HG02885 (cell line): ENCODE results near the gene ADGRA1.
"Not testable (repeated sequence)": the region's sequence is repeated elsewhere in the genome, so short reads cannot be mapped to it uniquely, and the experiment has no call there.

Experiments
- ATAC-seq: cut with Tn5 transposase; IDR thresholded peaks from one replicate; pipeline ENCODE4 v1.9.1; 2021; ENCODE audit warnings: mild to moderate bottlenecking; ENCODE audit not compliant: unreplicated experiment, poor library complexity

Gene ADGRA1

GRCh38 chr10:133053527-133054133, 34.1 kb upstream of the ADGRA1 start:
- ATAC-seq, result not testable (repeated sequence)

- ATAC-seq, result no peak
These were observed 32.3 kb upstream of the ADGRA1 start for GRCh38 chr10:133055470-133055869.

- no peak for ATAC-seq
These were observed 31.7 kb upstream of the ADGRA1 start for GRCh38 chr10:133056001-133056400.

DNA sequence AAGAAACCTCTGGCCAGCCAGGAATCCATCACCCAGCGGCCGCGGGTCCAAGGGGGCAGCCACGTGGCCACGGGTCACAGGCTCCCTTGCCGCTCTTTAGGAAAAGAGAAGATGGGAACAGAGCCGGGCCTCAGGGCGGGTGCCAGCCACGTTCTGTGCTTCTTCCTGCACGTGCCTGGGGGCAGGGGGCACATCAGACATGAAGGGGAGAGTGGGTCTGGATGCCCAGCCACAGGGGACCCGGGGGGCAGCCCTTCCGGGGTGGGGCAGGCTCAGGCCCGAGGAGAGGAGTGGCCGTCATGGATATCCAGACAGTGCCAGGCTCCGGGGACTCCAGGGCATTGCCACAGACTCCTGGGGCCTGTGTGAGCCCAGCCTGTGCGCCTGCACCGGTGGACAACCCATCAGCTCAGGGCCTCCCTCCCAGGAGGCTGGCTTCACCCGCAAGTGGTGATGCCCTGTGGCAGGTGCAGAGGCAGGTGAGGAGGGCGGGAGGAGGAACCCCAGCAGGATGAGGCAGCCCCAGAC, 31.0 kb upstream of the ADGRA1 start:
- ATAC-seq, result no peak

- no peak for ATAC-seq
These were observed 29.2 kb upstream of the ADGRA1 start for GRCh38 chr10:133058331-133059092.

DNA sequence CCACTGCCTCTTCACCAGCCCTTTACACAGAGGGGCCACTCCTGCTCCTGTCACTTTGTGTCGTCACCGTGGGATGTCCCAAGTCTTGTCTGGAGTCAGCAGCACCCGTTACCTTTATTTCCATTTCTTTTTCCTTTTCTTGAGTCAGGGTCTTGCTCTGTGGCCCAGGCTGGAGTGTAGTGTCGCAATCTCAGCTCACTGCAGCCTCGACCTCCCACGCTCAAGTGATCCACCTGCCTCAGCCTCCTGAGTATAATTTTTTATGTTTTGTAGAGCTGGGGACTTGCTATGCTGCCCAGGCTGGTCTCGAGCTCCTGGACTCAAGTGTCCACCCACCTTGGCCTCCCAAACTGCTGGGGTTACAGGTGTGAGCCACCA, 28.6 kb upstream of the ADGRA1 start:
- no peak for ATAC-seq

DNA sequence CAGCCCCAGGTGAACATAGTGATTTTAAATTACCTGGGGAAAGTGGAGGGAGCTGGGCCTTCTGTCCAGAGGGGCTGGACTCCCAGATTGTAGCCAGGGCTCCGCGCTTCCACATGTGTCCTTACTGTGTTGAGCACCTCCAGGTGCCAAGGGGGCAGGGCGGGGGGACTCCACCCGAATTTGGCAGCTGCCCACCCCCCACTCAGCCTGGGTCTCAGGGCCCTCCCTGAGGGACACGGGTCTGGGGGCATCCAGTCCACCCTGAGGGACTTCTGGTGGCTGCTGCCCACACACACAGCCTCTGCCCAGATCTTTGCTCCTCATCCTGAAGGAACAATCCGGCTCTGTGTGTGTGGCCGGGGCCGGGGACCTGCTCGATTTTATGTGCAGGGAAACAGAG, 28.2 kb upstream of the ADGRA1 start:
- no peak for ATAC-seq

DNA sequence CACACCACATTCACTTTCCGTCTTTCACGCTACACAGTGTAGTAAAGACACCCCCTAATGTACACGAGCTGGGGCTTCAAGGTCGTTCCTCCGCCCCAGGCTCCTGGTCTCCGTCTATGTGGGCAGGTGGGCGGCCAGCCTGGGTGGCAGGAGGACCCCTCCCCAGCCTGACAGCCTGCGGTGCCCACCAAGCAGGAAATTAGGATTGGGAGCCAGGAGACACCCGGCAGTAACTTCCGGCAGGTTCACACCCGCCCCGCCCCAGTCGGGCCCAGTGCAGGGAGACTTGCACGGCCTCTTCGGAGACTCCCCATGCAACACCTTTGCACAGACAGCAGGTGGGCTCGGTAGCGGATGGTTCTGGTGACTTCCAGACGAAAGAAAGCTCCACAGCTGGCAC, 27.7 kb upstream of the ADGRA1 start:
- no peak for ATAC-seq

- ATAC-seq, result no peak
These were observed 27.3 kb upstream of the ADGRA1 start for GRCh38 chr10:133060466-133060865.

DNA sequence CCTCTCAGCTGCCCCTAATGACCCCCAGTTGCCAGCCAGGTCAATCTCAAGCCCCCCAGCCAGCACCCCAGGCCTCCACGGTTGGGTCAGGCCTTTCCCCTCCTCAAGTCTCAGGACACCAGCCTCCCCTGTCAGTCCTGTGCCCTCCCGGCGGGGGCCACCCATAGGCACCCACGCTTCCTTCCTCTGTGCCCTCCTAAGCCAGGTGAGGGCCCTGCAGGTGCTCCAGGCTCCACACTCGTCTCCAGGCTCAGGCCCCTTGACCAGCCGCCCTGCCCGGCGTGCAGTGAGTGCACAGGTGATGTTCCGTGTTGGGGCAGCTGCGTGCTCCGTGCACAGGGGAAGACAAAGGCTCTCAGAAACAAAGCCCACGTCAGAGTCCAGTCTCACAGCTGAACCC, 26.8 kb upstream of the ADGRA1 start:
- ATAC-seq, result no peak

- ATAC-seq, result no peak
These were observed 26.3 kb upstream of the ADGRA1 start for GRCh38 chr10:133061296-133062038.

- no peak for ATAC-seq
These were observed 25.6 kb upstream of the ADGRA1 start for GRCh38 chr10:133062085-133062484.

- ATAC-seq, result no peak
These were observed 25.1 kb upstream of the ADGRA1 start for GRCh38 chr10:133062635-133063034.

- no peak for ATAC-seq
These were observed 20.3 kb upstream of the ADGRA1 start for GRCh38 chr10:133067149-133068105.

- no peak for ATAC-seq
These were observed 19.4 kb upstream of the ADGRA1 start for GRCh38 chr10:133068111-133069032.

DNA sequence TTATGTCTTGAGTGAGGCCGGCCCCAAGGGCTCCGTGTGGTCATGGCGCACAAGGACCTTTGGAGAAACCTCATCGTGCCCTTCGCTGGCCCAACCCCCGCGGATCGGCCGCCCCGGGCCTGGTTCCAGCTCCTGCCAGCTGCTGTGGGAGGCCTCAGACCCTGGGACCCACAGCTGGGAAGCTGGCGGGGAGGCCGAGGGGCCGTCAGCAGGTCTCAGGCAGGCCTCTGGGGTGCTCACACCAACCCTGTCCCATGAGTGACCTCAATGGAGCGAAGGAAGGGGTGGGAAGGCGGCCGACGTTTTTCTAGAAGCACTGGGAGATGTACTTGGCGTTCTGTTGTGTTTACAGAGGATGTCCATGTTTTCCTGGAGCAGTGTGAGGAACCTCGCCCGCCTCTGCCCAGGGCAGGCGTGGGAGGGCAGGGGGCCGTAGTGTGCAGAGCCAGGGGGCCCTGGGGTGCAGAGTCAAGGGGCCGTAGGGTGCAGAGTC, 18.6 kb upstream of the ADGRA1 start:
- ATAC-seq, result no peak

DNA sequence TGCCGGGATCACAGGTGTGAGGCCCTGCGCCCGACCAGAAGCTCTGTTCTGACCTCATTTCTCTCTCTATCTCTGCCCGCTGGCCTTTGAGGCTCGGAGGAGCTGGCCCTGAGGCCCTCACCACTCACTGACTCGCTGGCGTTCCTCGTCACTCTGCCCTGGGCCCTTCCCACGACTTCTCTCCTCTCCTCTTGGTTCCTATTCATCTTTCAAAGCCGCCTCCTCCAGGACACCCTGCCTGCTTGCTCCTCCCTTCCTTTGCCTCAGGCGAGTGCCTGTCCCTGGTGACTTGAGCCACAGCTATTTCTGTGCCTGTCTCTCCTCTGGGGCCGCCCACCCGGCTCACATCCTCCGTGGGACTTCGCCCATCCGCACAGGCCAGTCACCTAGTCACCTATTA, 17.3 kb upstream of the ADGRA1 start:
- ATAC-seq, result no peak

DNA sequence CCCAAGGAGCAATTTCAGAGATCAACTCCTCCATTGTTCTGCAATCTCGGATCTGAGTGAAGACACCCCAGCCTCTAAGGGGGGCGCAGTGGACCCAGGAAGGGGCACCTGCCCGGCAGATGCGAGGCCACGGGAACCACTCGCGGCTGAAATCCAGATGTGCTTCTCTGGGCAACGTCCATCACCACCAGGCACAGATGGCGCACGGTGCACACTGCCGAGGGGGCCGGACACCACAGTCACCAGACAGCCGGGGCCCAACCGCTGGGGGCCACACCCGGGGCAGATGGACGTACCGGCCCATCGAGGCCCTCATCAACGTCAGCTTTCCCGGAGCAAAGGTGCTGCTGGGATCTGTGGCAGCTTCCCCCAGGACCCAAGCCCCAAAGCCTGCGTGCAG, 16.9 kb upstream of the ADGRA1 start:
- no peak for ATAC-seq

- no peak for ATAC-seq
These were observed 16.0 kb upstream of the ADGRA1 start for GRCh38 chr10:133071733-133072132.
